Ectodermal cell (in vitro differentiated cells): ENCODE measurements around the gene ZBTB16.

ENCODE experiments used
- H3K27ac ChIP-seq: 2 replicates; pipeline ENCODE4 v1.7.0; 2013; ENCODE audit warnings: mild to moderate bottlenecking, low read depth, low read length; ENCODE audit not compliant: insufficient read depth, poor library complexity, severe bottlenecking
- H3K27me3 ChIP-seq: 2 replicates; pipeline ENCODE4 v1.7.0; 2013; ENCODE audit warnings: mild to moderate bottlenecking, low read length; ENCODE audit not compliant: insufficient read depth, control insufficient read depth, poor library complexity, severe bottlenecking
- H3K36me3 ChIP-seq: one replicate; pipeline ENCODE4 v1.7.0; 2013; ENCODE audit warnings: low read length; ENCODE audit not compliant: control insufficient read depth, insufficient read depth
- H3K4me1 ChIP-seq: one replicate; pipeline ENCODE4 v1.7.0; 2013; ENCODE audit warnings: low read length; ENCODE audit not compliant: control insufficient read depth, insufficient read depth
- H3K4me3 ChIP-seq: 2 replicates; pipeline ENCODE4 v1.7.0; 2013; ENCODE audit warnings: low read depth, low read length, control low read depth; ENCODE audit not compliant: insufficient read depth
- H3K9me3 ChIP-seq: 2 replicates; pipeline ENCODE4 v1.7.0; 2013; ENCODE audit warnings: mild to moderate bottlenecking, low read length, moderate library complexity; ENCODE audit not compliant: control insufficient read depth
- WGBS, 2 experiments: methylation state at CpG; one replicate each; pipeline ENCODE4 v1.1.7; 2013; ENCODE audit warnings: missing lambda C conversion rate in 2 of 2; 5-methylcytosine and 5-hydroxymethylcytosine counted together

The ZBTB16 gene

GRCh38 chr11:114132944-114133394 lies 73.5 kb downstream of the ZBTB16 start:
- no peak overlapping the region for H3K4me3 ChIP-seq
- H3K27me3 ChIP-seq = no peaks in the 10 kb centered on the region
- H3K27ac ChIP-seq = no peak overlapping the region
- H3K4me1 ChIP-seq = peaks cover 39% of the 10 kb centered on the region
- 94 to 97% methylated on average over 6 of the region's 6 CpGs for WGBS, 2 experiments
- no peaks in the 10 kb centered on the region for H3K9me3 ChIP-seq
- H3K36me3 ChIP-seq = no peaks in the 10 kb centered on the region

GRCh38 chr11:114133548-114134329 lies 74.2 kb downstream of the ZBTB16 start:
- 93 to 95% methylated on average over 9 of the region's 9 CpGs for WGBS, 2 experiments
- H3K36me3 ChIP-seq = no peaks in the 10 kb centered on the region
- H3K9me3 ChIP-seq = no peaks in the 10 kb centered on the region
- H3K27ac ChIP-seq = no peak overlapping the region
- H3K27me3 ChIP-seq = no peaks in the 10 kb centered on the region
- H3K4me3 ChIP-seq = no peak overlapping the region
- H3K4me1 ChIP-seq = peaks cover 39% of the 10 kb centered on the region

- H3K9me3 ChIP-seq = no peaks in the 10 kb centered on the region
- no peak overlapping the region for H3K27ac ChIP-seq
- 95 to 96% methylated on average over 3 of the region's 3 CpGs for WGBS, 2 experiments
- no peaks in the 10 kb centered on the region for H3K36me3 ChIP-seq
- no peak overlapping the region for H3K4me3 ChIP-seq
- no peaks in the 10 kb centered on the region for H3K27me3 ChIP-seq
- H3K4me1 ChIP-seq = peaks cover 28% of the 10 kb centered on the region
Observed at GRCh38 chr11:114134870-114135269, 75.4 kb downstream of the ZBTB16 start.

- WGBS, 2 experiments = 29 to 55% methylated on average over 4 of the region's 4 CpGs
- H3K4me3 ChIP-seq = no peak overlapping the region
- H3K36me3 ChIP-seq = no peaks in the 10 kb centered on the region
- H3K27me3 ChIP-seq = no peaks in the 10 kb centered on the region
- peaks cover 20% of the 10 kb centered on the region for H3K4me1 ChIP-seq
- H3K27ac ChIP-seq = no peak overlapping the region
- no peaks in the 10 kb centered on the region for H3K9me3 ChIP-seq
Observed at GRCh38 chr11:114135737-114136151, 76.2 kb downstream of the ZBTB16 start.

DNA sequence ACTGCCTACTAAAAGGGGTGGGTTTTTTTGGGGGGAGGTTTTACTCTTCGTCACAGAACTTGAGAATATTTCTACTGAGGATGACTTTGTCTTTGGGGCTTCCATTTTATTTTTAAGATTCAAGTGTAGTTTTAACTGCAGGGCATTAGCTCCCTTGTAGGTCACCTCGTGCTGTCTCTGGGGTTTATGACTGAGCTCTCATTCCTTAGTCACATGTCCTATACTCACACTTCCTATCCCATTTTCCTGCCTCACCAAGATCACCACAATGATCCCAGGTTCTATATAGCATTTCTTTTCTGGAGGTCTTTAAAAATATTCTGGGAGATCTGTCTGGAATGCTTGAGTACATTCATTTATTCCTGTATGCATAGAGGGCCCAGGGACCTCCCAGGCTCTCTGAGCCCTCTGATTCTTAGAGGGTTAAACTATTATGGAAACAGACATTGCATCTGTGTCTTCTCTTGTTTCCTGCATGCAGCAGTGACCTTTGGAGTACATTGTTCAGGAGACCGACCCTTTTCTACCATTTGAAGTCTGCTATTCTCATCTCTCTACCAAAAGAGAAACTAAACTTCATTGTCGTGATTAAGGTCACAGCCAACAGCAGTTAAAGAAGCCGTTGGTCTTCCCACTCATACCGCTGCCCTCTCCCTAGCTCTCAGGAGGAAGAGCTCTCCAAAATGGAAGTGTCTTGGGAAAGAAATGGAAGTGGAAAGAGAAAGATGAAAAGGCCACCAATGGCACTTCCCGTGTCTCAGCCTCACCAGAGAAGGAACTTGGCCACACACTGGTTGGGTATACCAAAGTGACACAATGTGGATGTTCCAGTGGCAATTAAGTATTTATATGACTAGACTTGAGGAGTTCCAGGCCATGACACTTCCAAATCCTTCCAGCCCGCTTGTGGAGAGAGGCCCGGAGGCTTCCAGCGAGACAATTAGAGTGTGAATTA lies 77.5 kb downstream of the ZBTB16 start:
- H3K36me3 ChIP-seq = no peaks in the 10 kb centered on the region
- 94 to 96% methylated on average over 10 of the region's 10 CpGs for WGBS, 2 experiments
- H3K9me3 ChIP-seq = no peaks in the 10 kb centered on the region
- H3K27ac ChIP-seq = no peak overlapping the region
- no peaks in the 10 kb centered on the region for H3K27me3 ChIP-seq
- H3K4me3 ChIP-seq = no peak overlapping the region
- H3K4me1 ChIP-seq = peaks cover 22% of the 10 kb centered on the region

- Histone ChIP-seq H3K4me3 (no peak overlapping the region), H3K36me3 (no peaks in the 10 kb centered on the region), H3K9me3 (no peaks in the 10 kb centered on the region), H3K27ac (no peak overlapping the region), H3K27me3 (no peaks in the 10 kb centered on the region), H3K4me1 (peaks cover 28% of the 10 kb centered on the region)
- 87 to 89% methylated on average over 6 of the region's 6 CpGs for WGBS, 2 experiments
Observed at GRCh38 chr11:114137838-114138237, 78.3 kb downstream of the ZBTB16 start.

- 89 to 96% methylated on average over 4 of the region's 4 CpGs for WGBS, 2 experiments
- no peak overlapping the region for H3K4me3 ChIP-seq
Observed at GRCh38 chr11:114138411-114138810, 78.9 kb downstream of the ZBTB16 start.

DNA sequence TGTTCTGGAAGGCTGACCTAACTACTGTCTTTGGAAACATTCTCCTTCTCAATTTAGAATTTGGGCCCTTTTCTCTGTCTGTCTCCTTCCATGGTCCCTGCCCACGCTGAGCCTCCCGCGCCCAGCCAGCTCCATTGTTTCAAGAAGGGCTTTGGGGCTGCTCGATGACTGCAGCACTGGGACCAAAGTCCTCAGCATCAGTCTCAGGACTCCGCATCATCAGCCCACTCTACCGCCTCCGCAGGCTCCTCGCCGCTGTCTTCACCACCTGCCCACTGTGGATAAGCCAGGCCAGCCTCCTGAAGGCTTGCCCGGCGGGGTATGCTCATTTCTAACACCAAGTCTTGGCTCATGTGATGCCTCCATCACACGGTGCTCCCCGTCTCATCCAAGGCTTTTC lies 81.3 kb downstream of the ZBTB16 start:
- H3K9me3 ChIP-seq = no peaks in the 10 kb centered on the region
- H3K4me3 ChIP-seq = no peak overlapping the region
- WGBS, 2 experiments = 87 to 90% methylated on average over 13 of the region's 13 CpGs
- no peaks in the 10 kb centered on the region for H3K27me3 ChIP-seq
- peaks cover 32% of the 10 kb centered on the region for H3K4me1 ChIP-seq
- no peak overlapping the region for H3K27ac ChIP-seq
- H3K36me3 ChIP-seq = no peaks in the 10 kb centered on the region

More at GRCh38 chr11:114138411-114138810, 78.9 kb downstream of the ZBTB16 start:
- Histone ChIP-seq H3K27me3 (no peaks in the 10 kb centered on the region), H3K36me3 (no peaks in the 10 kb centered on the region), H3K27ac (no peak overlapping the region), H3K9me3 (no peaks in the 10 kb centered on the region), H3K4me1 (peaks cover 33% of the 10 kb centered on the region)

DNA sequence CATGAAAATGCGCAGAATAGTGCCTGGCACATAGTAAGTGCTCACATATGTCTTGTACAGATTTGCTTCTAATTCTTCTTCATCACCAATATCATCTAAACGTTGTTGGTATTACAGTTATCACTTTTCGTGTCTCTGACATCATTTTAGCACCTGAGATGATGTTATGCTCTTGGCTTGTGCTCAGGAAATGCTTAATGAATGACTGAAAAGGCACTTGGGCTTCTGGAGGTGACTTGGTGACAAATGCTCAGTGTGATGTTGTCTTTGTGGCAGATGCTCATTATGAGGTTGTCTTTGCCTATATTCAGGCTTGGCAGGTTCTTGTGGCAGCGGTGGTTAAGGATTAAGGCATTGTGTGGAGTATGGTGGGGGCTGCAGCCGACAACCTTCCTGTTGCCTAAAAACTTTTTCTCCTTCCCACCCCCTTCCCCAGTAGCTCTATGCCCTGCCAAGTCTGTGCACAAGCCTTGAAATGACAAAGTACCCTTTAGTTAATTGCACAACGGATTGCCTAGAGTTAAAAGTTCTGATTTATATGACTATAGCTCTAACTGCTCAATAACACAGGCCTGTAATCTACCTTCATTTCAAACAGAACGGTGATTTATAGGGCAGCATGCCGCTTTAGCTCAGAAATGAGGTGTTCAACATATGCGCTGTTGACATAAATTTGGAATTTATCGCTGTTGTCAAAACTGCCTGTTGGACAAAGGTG lies 82.5 kb downstream of the ZBTB16 start:
- Histone ChIP-seq H3K4me3 (no peak overlapping the region), H3K9me3 (no peaks in the 10 kb centered on the region), H3K4me1 (peaks cover 31% of the 10 kb centered on the region), H3K27ac (no peak overlapping the region), H3K27me3 (no peaks in the 10 kb centered on the region), H3K36me3 (no peaks in the 10 kb centered on the region)
- 81 to 88% methylated on average over 10 of the region's 10 CpGs for WGBS, 2 experiments
